ENCODE measurements around the gene WDPCP. TPM values are rescaled to one million over a fixed set of nuclear protein-coding genes. Genes with fewer than 3 reads are reported as not detected.

The WDPCP gene
- total RNA-seq, 1 donor from 2014 or later = 18.8 TPM

DNA sequence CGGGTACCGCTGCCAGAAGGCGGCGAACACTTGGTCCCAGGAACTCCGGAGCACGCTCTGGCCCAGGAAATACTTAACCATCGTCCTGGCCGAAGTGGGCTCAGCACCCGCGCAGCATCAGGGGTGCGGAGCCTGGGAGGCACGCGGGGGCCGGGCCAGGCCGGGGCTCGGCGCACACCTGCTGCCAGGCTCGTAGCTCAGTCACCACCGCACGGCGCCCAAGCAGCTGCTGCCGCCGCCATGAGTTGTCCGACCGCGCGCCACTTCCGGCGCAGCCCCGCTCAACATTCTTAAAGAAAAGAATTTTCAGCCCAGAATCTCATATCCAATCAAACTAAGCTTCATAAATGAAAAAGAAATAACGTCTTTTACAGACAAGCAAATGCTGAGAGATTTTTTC is 34.5 kb upstream of the WDPCP start:
- Histone ChIP-seq H3K27me3 (ENCODE audit: low read depth) (no peaks in the 10 kb centered on the region), H3K4me1 (no peaks in the 10 kb centered on the region), H3K9me3 (replicated peaks) (no peaks in the 10 kb centered on the region), H3K36me3 (no peaks in the 10 kb centered on the region), H3K27ac (replicated peaks) (no peak overlapping the region), H3K4me3 (no peak overlapping the region)
- intact Hi-C loops (cut with micrococcal nuclease) = no loop called here
- TF ChIP-seq, protein P1, sequence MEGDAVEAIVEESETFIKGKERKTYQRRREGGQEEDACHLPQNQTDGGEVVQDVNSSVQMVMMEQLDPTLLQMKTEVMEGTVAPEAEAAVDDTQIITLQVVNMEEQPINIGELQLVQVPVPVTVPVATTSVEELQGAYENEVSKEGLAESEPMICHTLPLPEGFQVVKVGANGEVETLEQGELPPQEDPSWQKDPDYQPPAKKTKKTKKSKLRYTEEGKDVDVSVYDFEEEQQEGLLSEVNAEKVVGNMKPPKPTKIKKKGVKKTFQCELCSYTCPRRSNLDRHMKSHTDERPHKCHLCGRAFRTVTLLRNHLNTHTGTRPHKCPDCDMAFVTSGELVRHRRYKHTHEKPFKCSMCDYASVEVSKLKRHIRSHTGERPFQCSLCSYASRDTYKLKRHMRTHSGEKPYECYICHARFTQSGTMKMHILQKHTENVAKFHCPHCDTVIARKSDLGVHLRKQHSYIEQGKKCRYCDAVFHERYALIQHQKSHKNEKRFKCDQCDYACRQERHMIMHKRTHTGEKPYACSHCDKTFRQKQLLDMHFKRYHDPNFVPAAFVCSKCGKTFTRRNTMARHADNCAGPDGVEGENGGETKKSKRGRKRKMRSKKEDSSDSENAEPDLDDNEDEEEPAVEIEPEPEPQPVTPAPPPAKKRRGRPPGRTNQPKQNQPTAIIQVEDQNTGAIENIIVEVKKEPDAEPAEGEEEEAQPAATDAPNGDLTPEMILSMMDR (IDR thresholded peaks at IDR 0.05; ENCODE audit: borderline replicate concordance) = no peak
- no peak for DNase-seq

DNA sequence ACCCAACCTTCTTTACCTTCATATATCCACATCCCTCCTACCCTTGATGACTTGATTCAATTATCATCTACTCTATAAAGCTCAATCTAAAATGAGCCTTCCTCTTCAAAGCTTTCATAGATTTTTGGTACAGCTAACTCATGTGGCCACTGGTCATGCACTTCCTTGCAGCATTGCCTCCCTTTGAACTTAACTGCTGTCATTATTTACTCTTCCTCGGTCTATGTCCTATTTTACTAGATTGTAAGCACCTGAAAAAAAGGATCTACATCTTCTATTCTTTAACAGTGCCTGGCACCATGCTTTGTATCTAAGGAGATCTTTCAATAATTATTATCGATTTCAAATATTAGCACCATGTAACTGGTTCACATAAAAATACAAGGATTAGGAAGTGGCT is 31.1 kb upstream of the WDPCP start:
- intact Hi-C loops (cut with micrococcal nuclease) = no loop called here
- Histone ChIP-seq H3K4me3 (no peak overlapping the region), H3K27me3 (ENCODE audit: low read depth) (no peaks in the 10 kb centered on the region), H3K27ac (replicated peaks) (no peak overlapping the region), H3K4me1 (no peaks in the 10 kb centered on the region), H3K9me3 (replicated peaks) (no peaks in the 10 kb centered on the region), H3K36me3 (no peaks in the 10 kb centered on the region)
- no peak for DNase-seq
- TF ChIP-seq, protein P1 (IDR thresholded peaks at IDR 0.05; ENCODE audit: borderline replicate concordance) = no peak

DNA sequence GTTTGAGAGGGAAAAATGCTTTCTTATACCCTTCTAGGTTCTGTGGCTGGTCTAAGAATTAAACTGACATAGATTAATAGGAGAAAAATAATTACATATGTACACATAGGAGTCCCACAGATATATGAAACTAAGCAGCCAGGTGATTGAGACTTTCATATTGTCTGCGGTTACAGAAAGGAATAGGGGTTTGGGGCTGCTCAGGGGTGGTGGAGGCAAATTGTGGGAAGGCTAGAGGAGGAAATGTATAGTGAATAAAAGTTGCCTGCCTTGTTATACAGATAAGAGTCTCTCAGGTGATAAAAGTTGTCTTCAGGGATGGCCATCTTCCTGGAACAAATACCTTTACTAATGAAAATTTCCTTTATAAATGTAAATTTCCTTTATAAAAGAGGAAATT is 29.1 kb upstream of the WDPCP start:
- H3K4me3 ChIP-seq = no peak overlapping the region
- TF ChIP-seq, protein P1 (IDR thresholded peaks at IDR 0.05; ENCODE audit: borderline replicate concordance) = no peak
- DNase-seq = no peak
- no peaks in the 10 kb centered on the region for H3K27me3 ChIP-seq (ENCODE audit: low read depth)
- intact Hi-C loops (cut with micrococcal nuclease) = no loop called here
- H3K4me1 ChIP-seq = no peaks in the 10 kb centered on the region
- no peaks in the 10 kb centered on the region for H3K36me3 ChIP-seq
- H3K9me3 ChIP-seq (replicated peaks) = no peaks in the 10 kb centered on the region
- H3K27ac ChIP-seq (replicated peaks) = no peak overlapping the region

DNA sequence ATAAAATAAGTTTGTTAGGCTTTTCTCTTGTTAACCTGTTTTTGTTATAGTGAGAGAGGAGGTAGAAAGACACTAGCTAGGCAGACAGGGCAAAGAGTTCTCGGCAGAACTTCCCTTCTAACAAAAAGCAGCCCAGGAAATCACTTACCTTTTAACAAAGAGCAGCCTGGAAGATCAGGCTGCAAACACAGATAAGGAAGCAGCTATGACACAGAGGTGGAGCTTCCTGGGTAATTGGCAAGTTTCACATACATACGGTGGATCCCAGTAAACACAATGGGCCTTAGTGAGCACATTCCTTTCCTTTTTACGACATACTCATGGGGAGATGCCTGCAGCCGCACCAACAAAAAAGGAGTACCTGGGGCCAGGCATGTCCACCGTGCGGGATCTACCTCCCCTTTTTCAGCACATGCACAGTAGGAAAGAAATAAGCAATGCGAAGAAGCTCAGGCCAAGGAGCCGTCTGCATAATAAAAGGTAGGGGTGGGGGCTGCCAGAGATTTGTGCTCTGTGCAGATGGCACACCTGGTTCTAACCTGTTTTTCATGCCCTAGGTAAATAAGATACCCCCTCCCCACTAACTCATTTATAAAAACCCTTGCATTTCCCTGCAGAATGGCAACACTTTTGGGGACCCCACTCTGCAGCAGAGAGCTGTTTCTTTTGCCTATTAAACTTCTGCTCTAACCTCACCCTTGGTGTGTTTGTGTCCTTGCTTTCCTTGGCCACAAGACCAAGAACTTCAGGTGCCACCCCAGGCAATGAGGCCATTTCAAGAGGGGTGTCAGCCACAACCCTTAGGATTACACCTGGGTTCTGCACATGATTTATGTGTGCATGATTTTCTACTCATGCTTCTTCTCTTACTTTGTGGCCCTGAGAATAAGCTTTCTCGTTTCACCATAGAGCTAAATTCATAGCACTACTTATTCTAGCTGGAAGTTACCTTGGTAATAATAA is 27.0 kb upstream of the WDPCP start:
- H3K4me1 ChIP-seq = no peaks in the 10 kb centered on the region
- intact Hi-C loops (cut with micrococcal nuclease) = no loop called here
- H3K9me3 ChIP-seq (replicated peaks) = no peaks in the 10 kb centered on the region
- no peaks in the 10 kb centered on the region for H3K36me3 ChIP-seq
- H3K27ac ChIP-seq (replicated peaks) = no peak overlapping the region
- TF ChIP-seq, protein P1 (IDR thresholded peaks at IDR 0.05; ENCODE audit: borderline replicate concordance) = no peak
- no peak overlapping the region for H3K4me3 ChIP-seq
- no peak for DNase-seq
- no peaks in the 10 kb centered on the region for H3K27me3 ChIP-seq (ENCODE audit: low read depth)

DNA sequence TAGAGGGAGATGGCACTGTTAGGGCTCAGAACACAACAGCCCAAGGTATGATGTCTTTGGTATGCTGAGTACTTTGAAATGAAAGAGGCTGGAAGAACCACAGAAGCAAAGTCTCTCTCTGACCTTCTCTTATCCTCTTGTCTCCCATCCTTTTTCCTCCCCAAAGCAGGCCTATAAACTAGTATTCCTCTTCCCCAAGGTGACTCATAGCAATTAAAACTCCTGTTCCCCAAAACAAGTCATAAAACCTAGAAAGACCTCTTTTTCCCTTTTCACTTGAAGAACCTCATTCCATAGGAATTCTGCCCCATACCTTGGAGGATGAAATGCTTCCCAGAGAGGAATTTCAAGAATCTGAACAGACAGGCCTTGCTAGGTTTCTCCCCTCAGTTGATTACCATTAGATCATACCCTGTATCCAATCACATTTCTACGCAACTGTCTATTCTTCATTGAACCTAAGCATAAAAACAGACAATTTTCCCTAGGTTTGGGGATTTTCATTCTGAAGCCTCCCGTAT is 26.2 kb upstream of the WDPCP start:
- intact Hi-C loops (cut with micrococcal nuclease) = no loop called here

More for the DNA sequence above, 26.2 kb upstream of the WDPCP start:
- no peaks in the 10 kb centered on the region for H3K36me3 ChIP-seq
- no peak for DNase-seq
- no peak overlapping the region for H3K27ac ChIP-seq (replicated peaks)
- no peaks in the 10 kb centered on the region for H3K27me3 ChIP-seq (ENCODE audit: low read depth)
- H3K4me3 ChIP-seq = no peak overlapping the region
- no peaks in the 10 kb centered on the region for H3K9me3 ChIP-seq (replicated peaks)
- no peaks in the 10 kb centered on the region for H3K4me1 ChIP-seq
- TF ChIP-seq, protein P1 (IDR thresholded peaks at IDR 0.05; ENCODE audit: borderline replicate concordance) = no peak
